Panc1 (cell line): ENCODE results near the gene CDC42EP5.

Experiments used
- CTCF ChIP-seq: fragments of 450-650 bp; IDR thresholded peaks from 2 replicates; pipeline ENCODE4 v1.5.1; 2017; ENCODE audit warnings: mild to moderate bottlenecking
- POLR2AphosphoS5 ChIP-seq: IDR thresholded peaks from 2 replicates; pipeline ENCODE4 v1.6.1; 2012; ENCODE audit warnings: mild to moderate bottlenecking, low read depth, low read length, moderate library complexity
- REST ChIP-seq, 2 experiments: IDR thresholded peaks; 2 replicates each; pipeline ENCODE4 v1.6.1; 2011 to 2012; ENCODE audit warnings: low read depth in 2 of 2, control low read depth in 1 of 2, low read length in 1 of 2, mild to moderate bottlenecking in 1 of 2, moderate library complexity in 1 of 2; ENCODE audit not compliant: insufficient read depth in 1 of 2

- no peak for TF ChIP-seq POLR2AphosphoS5
- no peak for TF ChIP-seq CTCF
- no peak for TF ChIP-seq REST (IDR thresholded peaks at IDR 0.05; ENCODE audit: insufficient read depth in 1 of 2, low read depth in 2 of 2, low read length in 1 of 2)
Observed at GRCh38 chr19:54506079-54506478, 33.0 kb upstream of the CDC42EP5 start.
